NOMO-1 (cell line): ENCODE results near the gene ACER3.
"Not testable (repeated sequence)": the region's sequence is repeated elsewhere in the genome, so short reads cannot be mapped to it uniquely, and the experiment has no call there.

ENCODE experiments used
- DNase-seq, 2 experiments: peaks; one replicate each; lab custom pipeline; 2025; ENCODE audit not compliant: unreplicated experiment in 2 of 2; lab: John Stamatoyannopoulos, UW

The ACER3 gene

GRCh38 chr11:77054084-77054483 is 193.4 kb downstream of the ACER3 start:
- no peak for DNase-seq

GRCh38 chr11:77055101-77055561 is 194.4 kb downstream of the ACER3 start:
- no peak for DNase-seq

GRCh38 chr11:77055913-77056312 is 195.2 kb downstream of the ACER3 start:
- no peak for DNase-seq

- DNase-seq = no peak
Observed at GRCh38 chr11:77056814-77057402, 196.2 kb downstream of the ACER3 start.

DNA sequence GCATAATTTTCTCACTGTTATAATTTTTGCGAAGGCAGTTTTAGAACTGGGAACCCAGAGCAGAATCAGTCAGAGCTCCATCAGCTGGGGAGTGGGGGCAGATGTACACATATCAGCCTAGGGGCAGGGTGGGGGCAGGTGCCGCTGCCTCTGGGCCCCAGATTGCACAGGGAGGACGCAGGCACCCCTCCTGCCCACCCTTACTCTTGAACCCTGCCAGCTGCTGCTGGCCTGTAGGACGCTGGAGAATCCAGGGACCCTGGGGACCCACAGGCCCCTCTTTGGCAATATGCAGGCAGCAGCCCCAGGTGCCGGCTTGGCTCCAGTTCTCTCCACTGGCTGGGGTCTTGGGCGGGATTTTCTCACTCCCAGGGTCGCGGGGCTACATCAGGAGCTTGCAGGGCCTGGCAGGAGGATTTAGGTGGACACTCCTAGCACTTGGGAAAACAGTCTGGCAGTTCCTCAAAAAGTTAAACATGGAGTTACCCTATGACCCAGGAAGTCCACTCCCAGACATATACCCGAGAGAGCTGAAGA is 197.3 kb downstream of the ACER3 start:
- DNase-seq = no peak

- DNase-seq = no peak
Observed at GRCh38 chr11:77058900-77059299, 198.2 kb downstream of the ACER3 start.

DNA sequence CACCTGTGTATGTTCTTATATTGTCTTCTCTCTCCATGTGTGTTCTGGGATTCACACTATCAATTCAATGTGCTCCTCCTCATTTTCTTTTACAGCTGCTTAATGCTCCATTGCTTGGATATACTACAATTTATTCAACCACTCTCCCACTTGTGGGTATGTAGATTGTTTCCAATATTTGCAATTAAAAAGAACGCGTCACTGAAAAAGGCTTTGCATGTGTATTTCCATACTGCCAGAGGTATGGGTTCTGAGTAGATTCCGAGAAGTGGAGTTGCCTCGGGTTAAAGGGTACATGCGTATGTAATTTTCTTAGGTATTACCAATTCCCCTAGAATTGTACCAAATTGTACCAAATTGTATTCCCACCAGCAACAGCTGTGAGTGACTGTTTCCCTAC is 199.1 kb downstream of the ACER3 start:
- DNase-seq = no peak

GRCh38 chr11:77060234-77060633 is 199.5 kb downstream of the ACER3 start:
- DNase-seq = no peak

GRCh38 chr11:77061258-77061657 is 200.5 kb downstream of the ACER3 start:
- not testable (repeated sequence) for DNase-seq

- DNase-seq = no peak
Observed at GRCh38 chr11:77062924-77063323, 202.2 kb downstream of the ACER3 start.

GRCh38 chr11:77063407-77063806 is 202.7 kb downstream of the ACER3 start:
- no peak for DNase-seq

- DNase-seq = no peak
Observed at GRCh38 chr11:77063861-77064260, 203.1 kb downstream of the ACER3 start.

GRCh38 chr11:77064648-77065217 is 204.0 kb downstream of the ACER3 start:
- no peak for DNase-seq

DNA sequence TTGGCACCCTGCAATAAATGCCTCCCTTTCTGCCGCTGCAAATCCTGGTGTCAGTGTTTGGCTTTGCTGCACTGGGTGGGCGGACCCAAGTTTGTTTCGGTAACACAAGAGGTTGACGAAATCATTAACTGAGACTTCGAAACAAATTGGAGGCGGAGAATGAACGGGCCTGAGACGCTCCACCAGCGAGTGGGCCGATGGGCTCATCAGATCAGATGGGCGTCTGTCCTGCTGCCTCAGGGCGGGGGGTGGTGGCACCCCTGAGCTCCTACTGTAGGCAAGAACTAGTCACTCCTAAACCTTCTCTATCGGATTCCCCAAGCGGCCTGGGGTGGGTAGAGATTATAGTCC is 205.1 kb downstream of the ACER3 start:
- DNase-seq = no peak

DNA sequence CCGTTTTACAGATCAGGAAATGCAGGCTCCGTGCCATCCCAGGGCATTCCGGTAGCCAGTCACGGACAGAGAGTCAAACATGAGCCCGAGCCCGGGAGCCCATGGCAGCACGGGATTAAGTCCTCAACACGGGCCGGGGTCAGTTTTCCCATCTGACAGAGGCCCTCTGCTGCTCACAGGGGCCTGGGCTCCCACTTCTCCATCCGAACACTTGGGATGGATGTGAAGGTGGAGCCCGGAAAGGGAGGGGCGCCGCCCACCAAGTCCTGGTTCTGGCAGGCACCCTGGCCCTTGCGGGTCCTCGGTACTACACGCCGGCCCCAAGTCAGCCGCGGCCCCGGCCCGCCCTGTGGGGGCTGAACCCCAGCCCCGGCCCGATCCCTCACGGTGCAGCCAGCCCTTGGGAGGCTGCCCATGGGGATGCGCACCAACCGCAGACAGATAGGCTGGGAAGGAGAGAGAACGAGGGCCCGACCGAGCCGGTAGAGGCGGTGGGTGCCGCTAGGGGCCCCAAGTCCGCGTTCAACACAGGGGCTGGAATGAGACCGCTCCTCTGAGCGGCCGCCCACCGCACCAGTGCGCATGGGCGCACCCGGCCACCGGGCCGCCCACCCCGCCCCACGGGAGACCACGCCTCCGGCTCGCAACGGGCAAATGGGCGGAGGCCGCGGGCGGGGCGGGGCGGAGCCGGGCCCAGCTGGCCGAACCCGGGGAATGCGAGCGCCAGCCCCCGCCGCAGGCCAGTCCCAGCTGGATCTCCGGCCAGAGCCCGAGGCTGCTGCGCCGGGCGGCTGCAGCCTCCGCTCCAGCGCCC is 205.7 kb downstream of the ACER3 start, which contains the start of gene CAPN5:
TSS of gene CAPN5 (plus strand) at position 743 of the 814 bp plus-strand sequence. CDS start 17,916 bp downstream, outside the sequence.
- DNase-seq = peak; percentile 76 to 80

- DNase-seq = no peak
Observed at GRCh38 chr11:77067861-77068443, 207.2 kb downstream of the ACER3 start.

- DNase-seq = no peak
Observed at GRCh38 chr11:77068457-77069335, 208.0 kb downstream of the ACER3 start.

GRCh38 chr11:77069336-77069968 is 208.7 kb downstream of the ACER3 start:
- DNase-seq = no peak

DNA sequence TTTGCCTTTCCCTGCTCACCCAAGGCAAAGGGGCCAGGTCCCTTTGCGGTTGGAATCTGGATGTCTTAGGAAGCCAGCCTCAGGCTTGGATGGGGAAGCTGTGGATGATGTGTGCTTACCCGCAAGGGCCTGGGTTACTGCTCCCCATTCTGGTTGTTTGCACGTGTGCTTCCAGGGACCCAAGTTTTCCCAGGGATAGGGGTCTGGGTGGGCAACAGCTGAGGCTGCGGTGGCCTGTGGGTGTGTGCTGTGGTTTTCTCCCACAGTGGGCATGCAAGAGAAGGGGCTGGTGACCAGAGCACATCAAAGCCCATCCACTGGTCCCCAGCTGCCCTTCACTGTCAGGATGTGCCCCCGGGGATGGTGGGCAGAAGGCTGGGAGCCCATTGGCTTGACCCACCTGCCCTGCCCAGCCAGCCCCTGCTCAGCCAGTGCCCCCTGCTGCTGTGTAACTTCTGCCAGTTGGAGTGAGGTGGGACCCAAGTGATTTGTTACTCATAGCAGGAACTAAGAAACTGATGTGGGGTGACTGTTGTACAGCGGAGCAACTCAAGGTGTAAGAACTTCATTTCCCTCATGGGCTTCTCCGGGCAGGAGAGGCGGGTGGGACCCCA is 209.4 kb downstream of the ACER3 start:
- DNase-seq = no peak
